Stimulated activated CD8-positive, alpha-beta memory T cell treated with anti-CD3 and anti-CD28 coated beads, Interleukin-7, amount 100 ng/mL, for 24 hours (primary cell): ENCODE results near the gene SMCO4.
"Not testable (repeated sequence)": the region's sequence is repeated elsewhere in the genome, so short reads cannot be mapped to it uniquely, and the experiment has no call there.

Experiments used
- DNase-seq: peaks from one replicate; pipeline ENCODE4 v3.0.0-alpha.2; 2020; ENCODE audit warnings: low read depth

SMCO4 gene

DNA sequence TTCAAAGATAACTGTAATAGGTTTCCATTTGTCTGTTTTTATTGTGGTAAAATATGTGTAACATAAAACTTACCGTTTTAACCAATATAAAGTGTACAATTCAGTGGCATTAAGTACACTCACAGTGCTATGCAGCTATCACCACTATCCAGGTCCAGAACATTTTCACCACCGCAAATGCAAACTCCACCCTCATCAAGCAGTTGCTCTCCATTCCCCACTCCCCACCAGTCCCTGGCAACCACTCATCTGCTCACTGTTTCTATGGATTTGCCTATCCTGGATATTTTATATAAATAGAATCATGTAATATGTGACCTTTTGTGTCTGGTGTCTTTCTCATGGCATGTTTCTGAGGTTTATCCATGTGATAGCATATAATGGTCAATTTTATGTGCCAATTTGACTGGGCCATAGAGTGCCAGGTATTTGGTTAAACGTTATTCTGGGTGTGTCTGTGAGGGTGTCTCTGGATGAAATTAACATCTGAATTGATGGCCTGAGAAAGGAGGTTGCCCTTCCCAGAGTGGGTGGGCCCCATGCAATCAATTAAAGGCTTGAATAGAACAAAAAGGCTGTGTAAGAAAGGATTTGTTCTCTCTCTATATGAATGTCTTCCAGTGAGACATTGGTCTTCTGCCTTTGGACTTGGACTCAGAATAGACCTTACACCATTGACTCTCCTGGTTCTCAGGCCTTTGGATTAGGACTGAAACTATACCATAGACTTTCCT lies 17.2 kb upstream of the SMCO4 start:
- DNase-seq: no peak

GRCh38 chr11:93559681-93560080 lies 16.5 kb upstream of the SMCO4 start:
- no peak for DNase-seq

- DNase-seq: no peak
These were observed 9.7 kb upstream of the SMCO4 start for GRCh38 chr11:93552874-93553273.

DNA sequence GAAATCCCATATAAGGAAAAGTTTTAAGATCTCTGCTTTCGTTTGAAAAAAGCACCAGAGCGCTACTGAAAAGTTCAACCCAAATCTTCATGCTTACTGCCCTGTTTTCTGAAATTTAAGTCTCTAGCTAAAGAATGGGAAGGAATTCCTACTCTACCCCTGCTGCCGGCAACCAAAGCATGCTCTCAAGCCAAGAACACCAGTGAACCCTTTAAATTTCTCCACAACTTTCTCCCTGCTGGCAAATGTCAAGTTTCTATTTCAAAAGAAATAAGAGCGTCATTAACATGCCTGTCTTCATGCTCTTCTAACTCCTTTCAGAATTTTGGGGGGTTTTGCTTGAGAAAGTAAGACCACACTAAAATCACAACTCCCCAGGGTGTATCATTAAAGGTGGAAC lies 6.8 kb upstream of the SMCO4 start:
- no peak for DNase-seq

DNA sequence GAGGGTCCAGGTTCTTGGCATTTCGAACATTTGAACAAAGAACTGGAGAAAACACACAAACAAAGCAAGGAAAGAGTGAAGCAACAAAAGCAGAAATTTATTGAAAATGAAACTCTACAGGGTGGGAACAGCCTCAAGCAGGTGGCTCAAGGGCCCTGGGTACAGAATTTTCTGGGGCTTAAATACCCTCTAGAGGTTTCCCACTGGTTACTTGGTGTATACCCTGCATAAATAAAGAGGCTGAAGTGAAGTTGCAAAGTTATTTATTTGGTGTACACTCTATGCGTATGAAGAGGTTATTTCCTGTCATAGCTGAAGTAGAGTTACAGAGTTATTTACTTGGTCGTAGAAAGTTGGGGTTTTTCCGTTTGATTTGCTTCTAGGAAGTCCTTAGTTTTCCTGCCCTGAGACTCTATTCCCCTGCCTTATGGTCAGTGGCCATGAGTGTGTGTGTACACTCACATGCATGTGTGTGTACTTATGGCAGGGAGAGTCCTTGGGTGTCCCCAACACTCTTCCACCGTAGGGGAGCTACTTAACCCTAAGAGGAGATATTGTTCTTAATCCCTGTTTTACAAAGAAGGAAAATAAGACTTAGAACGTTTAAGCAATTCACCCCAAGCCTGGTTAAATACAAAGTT lies 5.6 kb upstream of the SMCO4 start:
- DNase-seq: no peak

- no peak for DNase-seq
These were observed 4.6 kb upstream of the SMCO4 start for GRCh38 chr11:93547773-93548172.

GRCh38 chr11:93547028-93547427 lies 3.8 kb upstream of the SMCO4 start:
- DNase-seq: no peak

GRCh38 chr11:93545566-93545965 lies 2.4 kb upstream of the SMCO4 start:
- no peak for DNase-seq

DNA sequence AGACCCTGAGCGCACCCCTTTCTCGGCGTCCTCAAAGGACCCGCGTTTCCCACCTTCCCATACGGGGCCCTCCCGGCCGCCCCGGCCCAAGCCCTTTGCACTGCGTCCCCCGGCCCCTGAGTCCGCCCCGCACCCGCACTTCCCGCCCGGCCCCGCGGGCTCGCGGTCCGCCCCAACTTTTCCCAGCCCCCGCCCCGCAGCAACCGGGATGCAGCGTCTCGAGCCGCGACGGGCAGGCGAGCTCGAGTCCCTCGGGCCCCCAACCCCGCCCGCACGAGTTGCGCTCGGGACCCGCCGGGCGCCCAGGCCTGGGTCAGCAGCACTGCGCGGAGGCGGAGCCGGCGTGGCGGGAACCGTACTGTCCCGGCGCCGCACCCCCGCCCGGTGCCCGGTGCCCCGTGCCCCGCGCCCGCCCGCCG lies 371 bp downstream of the SMCO4 start:
- no peak for DNase-seq

GRCh38 chr11:93541884-93542810 lies 1.0 kb downstream of the SMCO4 start:
- DNase-seq: no peak

DNA sequence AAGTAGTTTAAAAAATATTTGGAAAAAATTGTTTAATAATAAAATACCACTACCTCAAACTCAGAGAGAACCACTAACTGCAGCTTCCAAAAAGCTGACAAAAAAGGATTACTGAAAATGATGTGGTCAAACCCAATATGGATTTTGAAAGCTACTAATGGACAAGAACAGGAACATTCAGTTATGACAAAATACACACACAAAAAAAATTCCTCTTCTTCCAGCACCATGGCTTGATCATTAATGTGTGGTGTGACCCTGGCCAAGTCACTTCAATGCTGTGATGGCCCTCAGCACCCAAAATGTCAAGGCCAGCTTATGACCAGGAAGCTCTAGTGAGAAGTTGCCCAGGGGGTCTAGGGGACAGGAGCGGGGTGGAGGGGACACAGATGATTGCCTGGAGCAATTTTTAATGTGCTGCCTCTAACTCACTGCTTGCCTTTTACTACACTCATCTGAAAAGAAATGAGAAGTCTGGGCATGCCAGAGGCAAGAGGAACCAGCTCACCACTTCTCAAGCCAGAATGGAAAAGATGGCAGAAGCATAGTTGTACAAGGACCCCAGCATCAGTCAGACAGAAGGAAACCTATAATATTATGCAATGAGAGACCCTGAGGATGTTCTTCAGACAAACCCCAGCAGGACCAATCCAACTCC lies 2.2 kb downstream of the SMCO4 start:
- no peak for DNase-seq

DNA sequence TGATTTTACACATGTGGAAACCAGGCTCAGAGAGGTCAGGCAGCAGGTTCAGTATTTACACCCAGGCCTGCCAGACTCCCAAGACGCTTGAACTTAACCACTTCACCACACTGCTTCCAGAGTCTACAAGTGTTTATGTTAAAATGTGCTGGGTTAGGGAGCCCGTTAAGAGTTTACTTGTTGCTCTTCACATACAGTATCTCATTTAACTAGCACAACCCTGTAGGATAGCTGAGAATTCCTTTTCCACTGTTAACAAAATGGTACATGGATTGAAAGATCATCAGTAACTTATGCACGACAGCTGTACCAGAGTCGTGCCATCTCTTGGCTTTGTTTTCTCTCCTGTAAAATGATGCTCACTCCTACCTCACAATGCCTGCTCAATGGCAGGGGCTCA lies 2.9 kb downstream of the SMCO4 start:
- DNase-seq: no peak

GRCh38 chr11:93537767-93538261 lies 5.4 kb downstream of the SMCO4 start:
- DNase-seq: no peak

DNA sequence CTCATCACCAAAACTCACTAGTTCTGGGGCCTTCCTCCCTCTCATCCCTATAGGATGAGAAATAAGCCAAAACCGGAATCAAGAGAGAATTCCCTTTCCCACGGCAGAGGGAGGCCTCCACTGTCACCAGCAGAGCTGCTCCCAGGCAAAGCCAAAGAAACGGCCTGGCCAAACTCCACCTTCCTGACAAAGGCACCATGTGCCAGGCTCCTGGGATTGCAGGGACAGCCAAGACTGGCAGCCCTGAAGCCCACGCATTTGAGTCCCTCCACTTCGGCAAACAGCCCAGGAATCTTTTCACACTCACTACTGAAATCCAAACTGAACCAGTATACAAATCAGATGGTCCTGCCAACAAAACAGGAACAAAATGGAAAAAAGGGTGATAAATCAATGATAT lies 6.1 kb downstream of the SMCO4 start:
- no peak for DNase-seq

DNA sequence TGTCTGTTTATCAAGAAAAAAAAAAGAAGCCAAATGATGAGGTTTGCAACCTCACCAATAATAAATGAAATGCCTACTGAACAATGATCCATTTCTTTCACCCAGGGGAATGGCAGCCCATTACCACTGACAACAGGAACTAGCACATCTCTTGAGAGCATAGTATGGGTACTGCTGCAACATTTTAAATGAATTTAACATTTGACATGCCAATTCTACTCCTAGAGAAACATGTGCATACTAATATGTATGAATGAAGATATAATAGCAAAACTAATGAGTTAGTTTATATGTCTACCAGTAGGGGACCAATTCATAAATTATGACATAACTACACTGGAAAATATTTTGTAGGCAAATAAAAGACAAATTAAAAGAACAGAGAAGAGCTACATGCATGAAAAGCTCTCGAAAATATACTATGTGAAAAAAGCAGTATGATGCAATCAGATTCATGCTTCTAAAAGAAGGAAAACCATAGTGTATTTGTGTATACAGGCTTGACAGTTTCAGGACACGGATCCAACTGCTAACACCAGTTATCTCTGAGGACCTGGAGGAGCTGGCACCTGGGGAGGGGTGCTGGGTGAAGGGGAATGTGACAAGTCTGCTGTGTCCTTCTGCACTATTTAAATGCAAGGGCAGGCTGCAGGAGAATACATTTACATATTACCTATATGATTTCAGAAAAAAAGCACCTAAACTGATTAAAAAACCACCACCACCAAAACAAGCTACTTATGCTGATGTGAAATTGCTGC lies 6.9 kb downstream of the SMCO4 start:
- DNase-seq: no peak

GRCh38 chr11:93535578-93535977 lies 7.6 kb downstream of the SMCO4 start:
- not testable (repeated sequence) for DNase-seq

GRCh38 chr11:93532806-93533205 lies 10.4 kb downstream of the SMCO4 start:
- no peak for DNase-seq

DNA sequence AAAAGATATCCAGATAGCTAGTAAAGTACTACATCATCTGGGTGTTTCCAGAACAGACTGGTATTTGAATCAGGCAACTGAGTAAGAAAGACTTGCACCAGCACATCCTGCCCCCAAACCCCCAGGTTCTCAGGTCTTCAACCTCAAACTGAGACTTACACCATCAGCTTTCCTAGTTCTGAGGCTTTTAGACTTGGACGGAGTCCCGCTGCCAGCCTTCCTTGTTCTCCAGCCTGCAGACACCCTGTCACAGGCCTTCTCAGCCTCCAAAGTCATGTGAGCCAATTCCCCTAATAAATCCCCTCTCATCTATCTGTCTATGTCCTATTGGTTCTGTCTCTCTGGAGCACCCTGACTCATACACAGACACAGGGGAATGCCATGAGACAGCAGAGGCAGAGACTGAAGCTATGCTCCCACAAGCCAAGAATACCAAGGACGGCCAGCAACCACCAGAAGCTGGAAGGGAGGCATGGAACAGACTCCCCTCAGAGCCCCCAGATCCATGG lies 10.9 kb downstream of the SMCO4 start:
- no peak for DNase-seq

- DNase-seq: no peak
These were observed 12.7 kb downstream of the SMCO4 start for GRCh38 chr11:93530468-93530826.

DNA sequence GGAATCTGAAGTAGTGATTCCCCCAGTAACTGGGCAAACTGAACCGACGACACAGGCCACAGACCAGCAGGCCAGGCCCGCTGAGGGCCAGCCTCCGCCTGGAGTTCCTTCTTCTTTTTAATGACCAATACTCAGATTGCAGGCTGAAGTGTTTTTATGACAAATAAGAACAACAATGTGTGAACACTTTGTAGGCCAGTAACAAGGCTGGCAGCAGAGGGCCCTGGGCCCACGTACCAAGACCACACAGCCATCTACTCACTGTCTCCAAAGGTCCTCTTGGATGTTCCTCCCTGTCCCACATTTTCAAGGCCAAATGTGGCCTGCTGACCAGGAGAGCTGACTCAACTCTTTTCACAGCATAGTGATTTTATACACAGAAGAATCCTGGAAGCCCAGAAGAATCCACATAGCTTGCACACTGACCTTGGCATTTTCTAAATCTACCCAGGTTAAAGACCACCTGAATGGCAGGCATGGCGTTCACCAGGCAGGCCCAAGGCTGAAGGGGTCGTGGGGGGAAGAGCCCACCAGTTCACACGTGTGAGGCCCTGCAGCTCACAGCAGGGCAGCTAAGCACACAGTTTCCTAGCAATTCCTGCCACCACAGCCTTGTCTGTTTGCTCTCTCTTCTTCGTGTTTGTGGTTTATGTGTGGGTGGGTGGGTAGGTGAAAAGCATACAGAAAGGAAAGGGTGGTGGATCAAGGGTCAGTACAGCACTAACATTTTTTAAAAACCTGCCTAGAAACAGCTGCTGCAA lies 13.3 kb downstream of the SMCO4 start:
- DNase-seq: no peak
